Epithelial cell of proximal tubule (primary cell): ENCODE data around the gene ZNF561. TPM values are rescaled to one million over a fixed set of nuclear protein-coding genes. Genes with fewer than 3 reads are reported as not detected.
A peak's percentile ranks its signal among the peaks of the same experiment; 100 is the strongest.

Source experiments
- DNase-seq: peaks from one replicate; pipeline ENCODE4 v3.0.0-alpha.2; 2011; ENCODE audit warnings: low read depth
- H3K4me3 ChIP-seq: 2 replicates; pipeline ENCODE4 v1.5.1; 2011; ENCODE audit warnings: low read depth, mild to moderate bottlenecking, low read length
- total RNA-seq: library from RNA; depleted of rRNA; stranded (reverse); fragments of >200 nt; gene quantifications from 2 replicates; pipeline ENCODE4 v1.2.3, GENCODE V29; 2015
- TF ChIP-seq, protein P1 (sequence below): conservative IDR thresholded peaks from 2 replicates; pipeline ENCODE4 v1.5.1; 2012; ENCODE audit warnings: low read depth, mild to moderate bottlenecking, low read length

ZNF561 gene
- total RNA-seq, 1 donor from 2014 or later, result 8.9 TPM

GRCh38 chr19:9644472-9644871, 23.4 kb upstream of the ZNF561 start:
- TF ChIP-seq, protein P1, sequence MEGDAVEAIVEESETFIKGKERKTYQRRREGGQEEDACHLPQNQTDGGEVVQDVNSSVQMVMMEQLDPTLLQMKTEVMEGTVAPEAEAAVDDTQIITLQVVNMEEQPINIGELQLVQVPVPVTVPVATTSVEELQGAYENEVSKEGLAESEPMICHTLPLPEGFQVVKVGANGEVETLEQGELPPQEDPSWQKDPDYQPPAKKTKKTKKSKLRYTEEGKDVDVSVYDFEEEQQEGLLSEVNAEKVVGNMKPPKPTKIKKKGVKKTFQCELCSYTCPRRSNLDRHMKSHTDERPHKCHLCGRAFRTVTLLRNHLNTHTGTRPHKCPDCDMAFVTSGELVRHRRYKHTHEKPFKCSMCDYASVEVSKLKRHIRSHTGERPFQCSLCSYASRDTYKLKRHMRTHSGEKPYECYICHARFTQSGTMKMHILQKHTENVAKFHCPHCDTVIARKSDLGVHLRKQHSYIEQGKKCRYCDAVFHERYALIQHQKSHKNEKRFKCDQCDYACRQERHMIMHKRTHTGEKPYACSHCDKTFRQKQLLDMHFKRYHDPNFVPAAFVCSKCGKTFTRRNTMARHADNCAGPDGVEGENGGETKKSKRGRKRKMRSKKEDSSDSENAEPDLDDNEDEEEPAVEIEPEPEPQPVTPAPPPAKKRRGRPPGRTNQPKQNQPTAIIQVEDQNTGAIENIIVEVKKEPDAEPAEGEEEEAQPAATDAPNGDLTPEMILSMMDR, result no peak
- no peak overlapping the region for H3K4me3 ChIP-seq
- DNase-seq, result no peak

- TF ChIP-seq, protein P1, result no peak
- no peak for DNase-seq
- H3K4me3 ChIP-seq, result no peak overlapping the region
Measured at GRCh38 chr19:9641810-9642209, 20.8 kb upstream of the ZNF561 start.

DNA sequence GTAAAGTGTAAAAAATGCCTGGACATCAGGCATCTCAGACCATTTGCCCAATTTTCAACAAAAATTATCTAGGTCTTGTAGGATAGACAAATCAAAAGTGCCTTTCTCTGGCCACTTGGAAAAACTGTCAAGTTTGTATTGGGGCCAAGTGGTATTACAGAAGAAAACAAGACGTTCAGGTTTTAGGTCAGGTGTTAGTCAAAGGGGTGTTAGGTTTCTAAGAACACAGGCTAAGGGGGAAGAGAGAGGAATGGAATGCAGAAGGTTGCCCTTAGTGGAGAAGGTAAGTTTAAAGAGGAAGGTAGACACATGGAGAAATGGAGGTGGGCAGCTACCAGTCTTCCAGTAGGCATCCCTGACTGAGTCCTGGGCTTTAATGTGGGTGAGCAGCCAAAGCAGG, 19.9 kb upstream of the ZNF561 start:
- TF ChIP-seq, protein P1, result no peak
- H3K4me3 ChIP-seq, result no peak overlapping the region
- DNase-seq, result no peak

DNA sequence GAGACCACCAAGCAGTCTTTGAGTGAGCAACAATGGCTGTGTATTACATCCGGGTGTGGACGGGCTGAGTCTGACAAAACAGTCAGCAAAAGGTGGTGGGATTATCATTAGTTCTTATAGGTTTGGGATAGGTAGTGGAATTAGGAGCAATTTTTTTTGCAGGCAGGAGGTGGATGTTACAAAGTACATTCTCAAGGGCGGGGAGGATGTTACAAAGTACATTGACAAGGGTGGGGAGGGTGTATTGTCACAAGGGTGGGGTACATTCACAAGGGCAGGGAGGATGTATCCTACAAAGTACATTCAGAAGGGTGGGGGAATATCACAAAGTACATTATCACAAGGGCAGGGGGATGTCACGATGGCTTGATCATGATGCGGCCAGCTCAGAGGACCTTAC, 15.0 kb upstream of the ZNF561 start:
- TF ChIP-seq, protein P1, result no peak
- no peak overlapping the region for H3K4me3 ChIP-seq
- DNase-seq, result no peak

DNA sequence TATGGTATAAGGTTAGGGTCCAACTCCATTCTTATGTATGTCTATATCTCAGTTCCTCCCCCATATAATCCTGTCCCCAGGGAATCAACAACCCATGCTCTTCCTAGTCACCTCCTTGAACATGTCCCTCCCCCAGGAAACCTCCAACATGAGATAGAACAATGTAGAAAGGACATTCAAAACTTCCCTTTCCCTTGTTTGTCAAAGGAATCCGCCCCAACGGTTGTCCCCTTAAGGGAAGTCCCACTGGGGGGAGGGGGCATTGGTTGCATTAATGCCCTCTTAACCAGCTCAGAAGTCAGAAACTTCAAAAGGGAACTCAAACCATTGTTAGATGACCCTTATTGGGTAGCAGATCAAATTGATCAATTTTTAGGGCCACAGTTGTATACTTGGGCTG, 6.8 kb upstream of the ZNF561 start:
- TF ChIP-seq, protein P1, result no peak
- H3K4me3 ChIP-seq, result no peak overlapping the region
- DNase-seq, result no peak

DNA sequence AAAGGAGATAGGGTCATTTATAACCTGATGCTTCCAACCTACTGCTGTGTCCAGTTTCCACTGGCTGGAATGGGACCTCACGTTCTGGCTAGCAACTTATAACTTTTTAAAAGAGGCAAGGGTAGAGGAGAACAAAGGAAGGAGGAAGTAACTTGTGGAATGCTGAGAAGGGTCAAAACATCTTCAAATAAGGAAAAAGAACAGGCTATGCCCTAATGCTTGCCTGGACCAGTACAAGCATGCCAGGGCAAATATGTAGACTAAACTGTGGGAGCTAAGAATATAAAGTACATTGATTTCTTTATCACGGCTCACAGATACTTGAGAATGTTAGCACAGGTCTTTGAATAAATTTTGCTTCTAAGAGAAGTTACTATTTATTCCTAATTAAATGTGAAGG, 1.5 kb upstream of the ZNF561 start:
- TF ChIP-seq, protein P1, result no peak
- peak; percentile 3 for DNase-seq
- H3K4me3 ChIP-seq, result peak overlapping the region; percentile 79

DNA sequence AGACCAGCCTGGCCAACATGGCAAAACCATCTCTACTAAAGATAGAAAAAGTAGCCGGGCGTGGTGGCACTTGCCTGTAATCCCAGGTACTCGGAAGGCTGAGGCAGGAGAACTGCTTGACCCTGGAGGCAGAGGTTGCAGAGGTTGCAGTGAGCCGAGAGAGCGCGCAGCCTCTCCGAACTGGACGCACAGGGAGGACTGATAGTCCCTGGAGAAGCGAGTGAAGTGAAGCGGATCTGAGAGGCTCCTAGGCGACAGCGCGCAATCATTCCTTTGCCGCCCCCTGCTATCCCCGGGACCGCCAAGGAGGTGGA, 233 bp downstream of the ZNF561 start:
- no peak for DNase-seq
- TF ChIP-seq, protein P1, result no peak
- H3K4me3 ChIP-seq, result peak overlapping the region; percentile 79
